Calu3 (cell line): ENCODE measurements around the gene NRIP3. TPM values are rescaled to one million over a fixed set of nuclear protein-coding genes. Genes with fewer than 3 reads are reported as not detected.
"Not testable (repeated sequence)": the region's sequence is repeated elsewhere in the genome, so short reads cannot be mapped to it uniquely, and the experiment has no call there.

Experiments used
- BruUV-seq: library from RNA; stranded (reverse); fragments of 400-500 nt; replicated peaks from 2 replicates; lab custom pipeline; 2021; lab: Mats Ljungman, UMichigan
- CTCF ChIA-PET: fragments of 300-600 bp; sonication (Branson Sonifier 250); formaldehyde crosslinking; loops from one replicate; lab custom pipeline; 2022; ENCODE audit warnings: antibody characterized with exemption; lab: Charles Lee
- DNase-seq: peaks from one replicate; pipeline ENCODE4 v3.0.0; 2022
- H3K27ac Mint-ChIP-seq: one replicate; pipeline ENCODE4 v1.8.0; 2022; ENCODE audit warnings: mixed read lengths; ENCODE audit not compliant: unreplicated experiment
- H3K27me3 Mint-ChIP-seq: one replicate; pipeline ENCODE4 v1.8.0; 2022; ENCODE audit warnings: mixed read lengths; ENCODE audit not compliant: unreplicated experiment
- H3K36me3 Mint-ChIP-seq: one replicate; pipeline ENCODE4 v1.8.0; 2022; ENCODE audit warnings: mild to moderate bottlenecking, moderate library complexity, mixed read lengths; ENCODE audit not compliant: insufficient read depth, unreplicated experiment
- H3K4me1 Mint-ChIP-seq: one replicate; pipeline ENCODE4 v1.8.0; 2022; ENCODE audit warnings: mild to moderate bottlenecking, low read depth, mixed read lengths; ENCODE audit not compliant: unreplicated experiment
- H3K4me3 Mint-ChIP-seq: one replicate; pipeline ENCODE4 v1.8.0; 2022; ENCODE audit warnings: mild to moderate bottlenecking, low read depth, moderate library complexity, mixed read lengths; ENCODE audit not compliant: unreplicated experiment
- H3K9me3 Mint-ChIP-seq: one replicate; pipeline ENCODE4 v1.8.0; 2022; ENCODE audit warnings: low read depth, mixed read lengths; ENCODE audit not compliant: unreplicated experiment
- CTCF ChIP-seq: fragments of 200-600 bp; IDR thresholded peaks from one replicate; pipeline ENCODE4 v1.8.0; 2022; ENCODE audit warnings: antibody characterized with exemption; ENCODE audit not compliant: unreplicated experiment
- intact Hi-C: fragments of 100-400 bp; cut with micrococcal nuclease; formaldehyde crosslinking; loops from one replicate; pipeline ENCODE4 v1.10.0; 2022; ENCODE audit not compliant: unreplicated experiment
- total RNA-seq: library from RNA; stranded (reverse); gene quantifications from 2 replicates; pipeline ENCODE4 v1.2.3, GENCODE V29; 2022

Gene NRIP3
- total RNA-seq, 1 experiment from 2014 or later, result 0.83 TPM

GRCh38 chr11:8985462-8985861, 18.3 kb downstream of the NRIP3 start:
- TF ChIP-seq CTCF, result no peak
- CTCF ChIA-PET, result no interaction called here
- Mint-ChIP-seq H3K27ac (no peak overlapping the region), H3K4me3 (no peak overlapping the region), H3K27me3 (peaks cover 73% of the 10 kb centered on the region), H3K9me3 (no peaks in the 10 kb centered on the region), H3K4me1 (no peaks in the 10 kb centered on the region), H3K36me3 (no peaks in the 10 kb centered on the region)
- BruUV-seq, result no TSS peak
- intact Hi-C loops, result no loop called here
- DNase-seq, result no peak

GRCh38 chr11:8983552-8983951, 20.2 kb downstream of the NRIP3 start:
- Mint-ChIP-seq H3K36me3 (no peaks in the 10 kb centered on the region), H3K4me1 (no peaks in the 10 kb centered on the region), H3K27ac (no peak overlapping the region), H3K4me3 (no peak overlapping the region), H3K9me3 (no peaks in the 10 kb centered on the region), H3K27me3 (peaks cover 56% of the 10 kb centered on the region)
- DNase-seq, result no peak
- BruUV-seq, result no TSS peak
- intact Hi-C loops, result no loop called here
- CTCF ChIA-PET, result no interaction called here
- TF ChIP-seq CTCF, result no peak

- Mint-ChIP-seq H3K4me3 (no peak overlapping the region), H3K27ac (no peak overlapping the region), H3K36me3 (no peaks in the 10 kb centered on the region), H3K9me3 (no peaks in the 10 kb centered on the region), H3K27me3 (peaks cover 25% of the 10 kb centered on the region), H3K4me1 (no peaks in the 10 kb centered on the region)
- intact Hi-C loops, result no loop called here
- TF ChIP-seq CTCF, result no peak
- CTCF ChIA-PET, result no interaction called here
- DNase-seq, result no peak
- no TSS peak for BruUV-seq
Measured at GRCh38 chr11:8980485-8980884, 23.3 kb downstream of the NRIP3 start.

- H3K27ac Mint-ChIP-seq, intact Hi-C loops, BruUV-seq, H3K9me3 Mint-ChIP-seq, DNase-seq, CTCF ChIA-PET, H3K4me1 Mint-ChIP-seq, H3K4me3 Mint-ChIP-seq, H3K36me3 Mint-ChIP-seq: not testable (repeated sequence)
- H3K27me3 Mint-ChIP-seq, result peaks cover 22% of the 10 kb centered on the region
Measured at GRCh38 chr11:8979365-8979764, 24.4 kb downstream of the NRIP3 start.

GRCh38 chr11:8973121-8973520, 30.7 kb downstream of the NRIP3 start:
- no peaks in the 10 kb centered on the region for H3K9me3 Mint-ChIP-seq
- no peaks in the 10 kb centered on the region for H3K4me1 Mint-ChIP-seq
- no peaks in the 10 kb centered on the region for H3K36me3 Mint-ChIP-seq
- CTCF ChIA-PET, result no interaction called here
- no peak overlapping the region for H3K4me3 Mint-ChIP-seq
- no peak overlapping the region for H3K27ac Mint-ChIP-seq
- TF ChIP-seq CTCF, result no peak
- H3K27me3 Mint-ChIP-seq, result no peaks in the 10 kb centered on the region
- no TSS peak for BruUV-seq
- intact Hi-C loops, result no loop called here
- DNase-seq, result no peak
